ENCODE results near the gene ZNF765. TPM values are rescaled to one million over a fixed set of nuclear protein-coding genes. Genes with fewer than 3 reads are reported as not detected.

Gene ZNF765
- total and polyA plus RNA-seq, 9 of the 15 experiments (the other 6 are each of a cell fraction or from before 2014, with no cell fraction given), result 5.4 to 17.5 (median 9.6) TPM

GRCh38 chr19:53467485-53468262, 72.7 kb downstream of the ZNF765 start, which contains the start of gene ZNF813 (continued):
- TF ChIP-seq, protein P1, sequence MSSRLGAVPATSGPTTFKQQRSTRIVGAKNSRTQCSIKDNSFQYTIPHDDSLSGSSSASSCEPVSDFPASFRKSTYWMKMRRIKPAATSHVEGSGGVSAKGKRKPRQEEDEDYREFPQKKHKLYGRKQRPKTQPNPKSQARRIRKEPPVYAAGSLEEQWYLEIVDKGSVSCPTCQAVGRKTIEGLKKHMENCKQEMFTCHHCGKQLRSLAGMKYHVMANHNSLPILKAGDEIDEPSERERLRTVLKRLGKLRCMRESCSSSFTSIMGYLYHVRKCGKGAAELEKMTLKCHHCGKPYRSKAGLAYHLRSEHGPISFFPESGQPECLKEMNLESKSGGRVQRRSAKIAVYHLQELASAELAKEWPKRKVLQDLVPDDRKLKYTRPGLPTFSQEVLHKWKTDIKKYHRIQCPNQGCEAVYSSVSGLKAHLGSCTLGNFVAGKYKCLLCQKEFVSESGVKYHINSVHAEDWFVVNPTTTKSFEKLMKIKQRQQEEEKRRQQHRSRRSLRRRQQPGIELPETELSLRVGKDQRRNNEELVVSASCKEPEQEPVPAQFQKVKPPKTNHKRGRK (tag; IDR thresholded peaks at IDR 0.05), result no peak
- 0 out of 2 replicates have a peak, but pooled peaks have one; percentile 29 for TF ChIP-seq MBD2 (IDR thresholded peaks at IDR 0.05; ENCODE audit: borderline replicate concordance, low read depth)
- no peak for TF ChIP-seq KLF13 (tag; IDR thresholded peaks at IDR 0.05; ENCODE audit: borderline replicate concordance, low read depth)
- peak; percentile 61 for TF ChIP-seq KDM5B (IDR thresholded peaks at IDR 0.05; ENCODE audit: insufficient replicate concordance, low read depth, low read length)
- no peak for TF ChIP-seq DIDO1 (tag; IDR thresholded peaks at IDR 0.05; ENCODE audit: low read depth)
- peak; percentile 88 for TF ChIP-seq ELF1 (tag; IDR thresholded peaks at IDR 0.05)
- TF ChIP-seq ZNF354B (CRISPR knock-in tag; IDR thresholded peaks at IDR 0.05), result no peak
- TF ChIP-seq, protein P2, sequence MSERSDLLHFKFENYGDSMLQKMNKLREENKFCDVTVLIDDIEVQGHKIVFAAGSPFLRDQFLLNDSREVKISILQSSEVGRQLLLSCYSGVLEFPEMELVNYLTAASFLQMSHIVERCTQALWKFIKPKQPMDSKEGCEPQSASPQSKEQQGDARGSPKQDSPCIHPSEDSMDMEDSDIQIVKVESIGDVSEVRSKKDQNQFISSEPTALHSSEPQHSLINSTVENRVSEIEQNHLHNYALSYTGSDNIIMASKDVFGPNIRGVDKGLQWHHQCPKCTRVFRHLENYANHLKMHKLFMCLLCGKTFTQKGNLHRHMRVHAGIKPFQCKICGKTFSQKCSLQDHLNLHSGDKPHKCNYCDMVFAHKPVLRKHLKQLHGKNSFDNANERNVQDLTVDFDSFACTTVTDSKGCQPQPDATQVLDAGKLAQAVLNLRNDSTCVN (CRISPR knock-in tag; IDR thresholded peaks at IDR 0.05), result no peak
- no peak for TF ChIP-seq SNIP1 (IDR thresholded peaks at IDR 0.05; ENCODE audit: low read depth)
- TF ChIP-seq HDAC3 (IDR thresholded peaks at IDR 0.05; ENCODE audit: borderline replicate concordance, partially characterized antibody), result peak; percentile 66
- no peak for TF ChIP-seq ZNF175 (CRISPR knock-in tag; IDR thresholded peaks at IDR 0.05; ENCODE audit: low read depth)
- no peak for TF ChIP-seq ZNF764 (CRISPR knock-in tag; IDR thresholded peaks at IDR 0.05; ENCODE audit: low read depth)
- peak in 1 of 2 experiments; percentile 50; a peak in 2 of 4 replicates for TF ChIP-seq MAZ (CRISPR knock-in tag; conservative IDR thresholded peaks at IDR 0.05 in 1 of 2, IDR thresholded peaks at IDR 0.05 in 1 of 2)
- peak; percentile 36; the same call in 1 of the 2 replicates for TF ChIP-seq ZBTB40 (IDR thresholded peaks at IDR 0.05)
- no peak for TF ChIP-seq ZBTB40 (CRISPR knock-in tag; IDR thresholded peaks at IDR 0.05)
